Kidney (tissue), 14 donors: Measurements from ENCODE around the gene NUBP2. TPM values are rescaled to one million over a fixed set of nuclear protein-coding genes. Genes with fewer than 3 reads are reported as not detected.

Experiments used
- DNase-seq, 5 donors: peaks; one replicate each; pipeline ENCODE4 v3.0.0-alpha.2; 2013 to 2020
- FAIRE-seq: peaks from 2 replicates; lab custom pipeline; 2012; peaks lifted over from hg19 to GRCh38; lab: Jason Lieb, UNC
- H3K27ac ChIP-seq, 2 donors: one replicate each; pipeline ENCODE4 v1.7.0; 2013; ENCODE audit warnings: low read depth in 2 of 2, low read length in 2 of 2, inconsistent platforms in 1 of 2
- H3K27me3 ChIP-seq: one replicate; pipeline ENCODE4 v1.7.1; 2013; ENCODE audit warnings: low read length, inconsistent platforms; ENCODE audit not compliant: control insufficient read depth, insufficient read depth
- H3K36me3 ChIP-seq, 3 donors: one replicate each; pipeline versions ENCODE4 v1.7.0 to v1.7.1; 2013; ENCODE audit warnings: low read length in 3 of 3, control low read depth in 1 of 3, inconsistent platforms in 1 of 3; ENCODE audit not compliant: insufficient read depth in 3 of 3, control insufficient read depth in 2 of 3
- H3K4me1 ChIP-seq, 3 donors: one replicate each; pipeline versions ENCODE4 v1.7.0 to v1.7.1; 2013; ENCODE audit warnings: low read length in 3 of 3, inconsistent platforms in 1 of 3, low read depth in 1 of 3; ENCODE audit not compliant: control insufficient read depth in 2 of 3, insufficient read depth in 2 of 3
- H3K4me3 ChIP-seq, 3 donors: one replicate each; pipeline versions ENCODE4 v1.7.0 to v1.8.1; 2013; ENCODE audit warnings: low read length in 3 of 3, control low read depth in 1 of 3, inconsistent platforms in 1 of 3
- H3K9ac ChIP-seq, 3 donors: one replicate each; pipeline versions ENCODE4 v1.7.0 to v1.7.1; 2013; ENCODE audit warnings: low read length in 3 of 3, control low read depth in 1 of 3, inconsistent platforms in 1 of 3
- H3K9me3 ChIP-seq, 3 donors: one replicate each; pipeline versions ENCODE4 v1.7.0 to v1.7.1; 2013; ENCODE audit warnings: low read length in 3 of 3, control low read depth in 1 of 3, inconsistent platforms in 1 of 3; ENCODE audit not compliant: control insufficient read depth in 2 of 3, insufficient read depth in 1 of 3
- intact Hi-C: fragments of 100-400 bp; cut with DNase I; formaldehyde crosslinking; loops from one replicate; pipeline ENCODE4 v1.11.1; 2022
- polyA plus RNA-seq: library from polyadenylated mRNA; stranded (reverse); fragments of 350-450 nt; fragmentation: Illumina TruSeq; extraction: RNeasy Lipid Tissue Mini Kit (QIAGEN cat#74804); gene quantifications from one replicate; pipeline ENCODE4 v1.2.3, GENCODE V29; 2014; ENCODE audit warnings: low read depth, low replicate concordance; ENCODE audit not compliant: insufficient read depth
- total RNA-seq: library from RNA; stranded (reverse); fragmentation: NEBNext Ultra II Directional; extraction: Animal tissue kit (Norgen Biotek cat#: 25700); gene quantifications from one replicate; pipeline ENCODE4 v1.2.1, GENCODE V29; 2021
- TF ChIP-seq, protein P1 (sequence below): IDR thresholded peaks from 3 replicates; pipeline ENCODE4 v1.5.1; 2012; ENCODE audit warnings: mild to moderate bottlenecking, moderate library complexity, borderline replicate concordance; ENCODE audit not compliant: insufficient read depth; ENCODE audit errors: extremely low read depth
- donor health status: control.
- donor health status: control.
- donor health status: control.
- donor health status: control.
- donor health status: control.
- donor health status: DM: yes; HTN: yes; CAD: no.
- donor health status: Normal renal cell carcinoma (clear cell type).

The NUBP2 gene
- total and polyA plus RNA-seq, 2 donors from 2014 or later: 42.8 to 71.1 TPM

DNA sequence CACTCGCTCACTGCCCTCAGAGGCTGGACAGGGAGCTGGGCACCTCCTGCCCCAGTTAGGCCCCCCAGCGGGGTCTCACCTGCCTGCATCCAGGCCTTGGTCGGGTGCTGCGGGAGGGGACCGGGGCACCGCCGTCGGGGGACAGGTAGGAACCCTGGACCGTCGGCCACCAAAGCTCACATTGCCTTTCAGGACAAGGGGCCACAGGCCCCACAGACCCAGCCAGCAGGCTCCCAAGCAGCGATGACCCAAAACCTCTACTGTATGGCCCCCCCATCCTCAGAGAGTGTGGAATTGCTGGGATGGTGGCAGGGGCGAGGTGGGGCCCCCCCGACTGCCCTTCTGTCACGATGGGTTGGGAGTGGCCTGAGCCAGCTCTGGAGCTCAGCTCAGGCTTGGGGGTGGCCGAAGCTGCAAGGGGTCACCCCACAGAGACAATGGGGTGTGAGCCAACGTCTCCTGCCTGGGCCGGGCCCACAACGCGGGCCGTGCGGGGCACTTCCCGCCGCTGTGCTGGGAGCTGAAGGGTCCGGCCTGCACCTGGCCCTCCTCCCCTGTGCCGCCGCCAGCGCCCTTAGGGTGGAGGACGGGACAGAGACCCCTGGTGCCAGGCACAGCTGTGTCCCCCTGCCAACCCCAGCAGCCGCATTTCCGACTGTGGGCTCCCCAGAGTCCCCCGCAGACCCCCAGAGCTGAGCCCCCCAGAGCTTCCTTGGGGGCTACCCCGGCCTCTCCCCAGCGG, 10.2 kb downstream of the NUBP2 start:
- no peaks in the 10 kb centered on the region for H3K27me3 ChIP-seq
- no peak overlapping the region for H3K27ac ChIP-seq
- DNase-seq (peak in 2 of 5 donors; percentile 41 to 77), FAIRE-seq (no peak)
- H3K4me3 ChIP-seq: no peak overlapping the region
- no peak overlapping the region for H3K9ac ChIP-seq
- no peaks in the 10 kb centered on the region for H3K4me1 ChIP-seq
- intact Hi-C loops: no loop called here
- H3K36me3 ChIP-seq: no peaks in the 10 kb centered on the region
- H3K9me3 ChIP-seq: peaks cover 0 to 2% (median 0%) of the 10 kb centered on the region in 3 donors
- TF ChIP-seq, protein P1, sequence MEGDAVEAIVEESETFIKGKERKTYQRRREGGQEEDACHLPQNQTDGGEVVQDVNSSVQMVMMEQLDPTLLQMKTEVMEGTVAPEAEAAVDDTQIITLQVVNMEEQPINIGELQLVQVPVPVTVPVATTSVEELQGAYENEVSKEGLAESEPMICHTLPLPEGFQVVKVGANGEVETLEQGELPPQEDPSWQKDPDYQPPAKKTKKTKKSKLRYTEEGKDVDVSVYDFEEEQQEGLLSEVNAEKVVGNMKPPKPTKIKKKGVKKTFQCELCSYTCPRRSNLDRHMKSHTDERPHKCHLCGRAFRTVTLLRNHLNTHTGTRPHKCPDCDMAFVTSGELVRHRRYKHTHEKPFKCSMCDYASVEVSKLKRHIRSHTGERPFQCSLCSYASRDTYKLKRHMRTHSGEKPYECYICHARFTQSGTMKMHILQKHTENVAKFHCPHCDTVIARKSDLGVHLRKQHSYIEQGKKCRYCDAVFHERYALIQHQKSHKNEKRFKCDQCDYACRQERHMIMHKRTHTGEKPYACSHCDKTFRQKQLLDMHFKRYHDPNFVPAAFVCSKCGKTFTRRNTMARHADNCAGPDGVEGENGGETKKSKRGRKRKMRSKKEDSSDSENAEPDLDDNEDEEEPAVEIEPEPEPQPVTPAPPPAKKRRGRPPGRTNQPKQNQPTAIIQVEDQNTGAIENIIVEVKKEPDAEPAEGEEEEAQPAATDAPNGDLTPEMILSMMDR: no peak

DNA sequence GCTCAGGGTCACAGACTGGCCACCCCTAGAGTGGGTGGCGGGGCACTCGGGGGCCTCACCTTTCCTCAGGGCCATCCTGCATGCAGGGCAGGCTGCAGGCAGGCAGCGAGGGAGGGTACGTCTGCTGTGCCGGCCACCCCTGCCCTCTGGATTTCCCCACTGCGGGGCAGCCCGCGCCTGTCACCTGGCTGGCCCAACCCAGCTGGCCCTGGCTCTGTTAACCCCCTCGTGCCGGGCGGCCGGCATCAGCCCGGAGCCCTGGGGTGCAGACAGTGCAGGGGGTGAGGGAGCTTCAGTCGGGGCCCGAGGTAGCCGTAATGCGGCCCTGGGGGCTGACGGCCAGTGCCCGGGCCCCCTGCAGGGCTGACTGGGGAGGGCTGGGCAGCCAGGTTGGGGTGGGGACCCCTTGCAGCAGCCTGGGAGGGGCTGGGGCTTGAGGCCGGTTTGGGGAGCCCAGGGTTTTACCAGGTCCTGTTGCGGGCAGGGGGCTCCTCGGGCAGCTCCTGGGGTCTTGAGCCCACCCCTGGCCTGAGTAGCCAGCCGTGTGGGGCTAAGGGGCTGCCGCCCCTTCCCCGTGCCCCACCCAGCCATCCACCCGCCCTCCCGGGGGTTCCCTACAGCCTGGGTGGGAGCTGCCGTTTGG, 10.9 kb downstream of the NUBP2 start, which contains the start of gene IGFALS:
Gene IGFALS (minus strand): TSS at position 128 of the 643 bp plus-strand sequence. CDS start 53 bp downstream, at position 75.
- Histone ChIP-seq H3K9ac (no peak within 1 kb of the TSS), H3K9me3 (peaks cover 0 to 3% (median 0%) of the 10 kb centered on the region in 3 donors), H3K27ac (no peak within 1 kb of the TSS), H3K4me1 (no peaks in the 10 kb centered on the region), H3K27me3 (no peaks in the 10 kb centered on the region), H3K36me3 (no peaks in the 10 kb centered on the region), H3K4me3 (no peak within 1 kb of the TSS)
- TF ChIP-seq, protein P1: no peak
- intact Hi-C loops: no loop called here
- DNase-seq (peak in 2 of 5 donors; percentile 42 to 74), FAIRE-seq (no peak)

DNA sequence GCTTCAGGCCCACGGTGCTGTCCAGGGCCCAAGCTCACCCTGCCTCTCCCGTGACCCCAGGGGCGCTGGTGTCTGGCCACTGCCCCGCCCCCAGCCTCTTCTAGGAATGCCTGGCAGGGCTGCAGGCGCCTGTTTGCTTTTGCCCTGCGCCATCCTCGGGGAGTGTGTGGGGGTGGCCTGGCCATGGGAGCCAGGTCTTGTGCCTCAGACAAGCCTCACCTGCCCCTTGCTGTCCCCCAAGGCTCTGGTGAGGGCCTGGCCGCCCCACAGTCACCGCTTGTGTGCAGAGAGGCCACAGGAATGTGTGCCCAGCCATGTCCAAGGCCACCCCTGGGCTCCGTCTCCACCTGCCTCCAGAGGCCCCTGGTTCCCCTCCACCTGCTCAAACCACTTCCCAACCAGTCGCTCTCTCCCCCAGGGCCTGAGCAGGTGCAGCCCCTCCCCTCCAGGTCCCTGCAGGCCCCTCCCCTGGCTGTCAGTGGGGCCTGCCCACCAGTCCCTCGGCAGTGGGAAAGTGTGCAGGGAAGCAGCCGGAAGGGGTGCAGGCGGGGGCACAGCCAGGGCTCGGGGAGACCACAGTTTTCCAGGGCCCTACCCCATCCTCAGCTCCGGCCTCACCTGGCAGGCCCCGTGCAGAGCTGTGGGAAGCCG, 11.6 kb downstream of the NUBP2 start:
- DNase-seq (peak; percentile 52 to 75 (median 68)), FAIRE-seq (no peak)
- H3K27me3 ChIP-seq: no peaks in the 10 kb centered on the region
- intact Hi-C loops: no loop called here
- H3K4me1 ChIP-seq: no peaks in the 10 kb centered on the region
- TF ChIP-seq, protein P1: no peak
- no peak overlapping the region for H3K4me3 ChIP-seq
- no peaks in the 10 kb centered on the region for H3K36me3 ChIP-seq
- H3K27ac ChIP-seq: no peak overlapping the region
- H3K9ac ChIP-seq: no peak overlapping the region
- peaks cover 0 to 3% (median 0%) of the 10 kb centered on the region in 3 donors for H3K9me3 ChIP-seq
